Measurements from ENCODE around the gene ADAP1.

Gene ADAP1

GRCh38 chr7:923108-924041 lies 31.1 kb downstream of the ADAP1 start:
- Histone ChIP-seq H3K9me2 (replicated peaks; ENCODE audit: insufficient read depth, low read length) (no peaks in the 10 kb centered on the region), H3K79me2 (ENCODE audit: insufficient read depth, low read length) (no peaks in the 10 kb centered on the region), H3K27me3 (ENCODE audit: low read length) (no peaks in the 10 kb centered on the region), H3K36me3 (ENCODE audit: low read length) (no peaks in the 10 kb centered on the region), H3K4me2 (ENCODE audit: low read depth, low read length, poor library complexity, severe bottlenecking) (peak overlapping the region; percentile 22), H3K27ac (ENCODE audit: low read depth, low read length) (no peak overlapping the region), H3F3A (ENCODE audit: insufficient read depth) (no peaks in the 10 kb centered on the region), H3K9me3 (ENCODE audit: insufficient read depth, low read length) (no peaks in the 10 kb centered on the region), H3K9ac (ENCODE audit: low read length) (peak overlapping the region; percentile 22; the same call in 1 of the 2 replicates), H3K4me3 (ENCODE audit: insufficient read depth, low read length, poor library complexity, severe bottlenecking) (no peak overlapping the region), H4K20me1 (ENCODE audit: low read depth, low read length) (no peaks in the 10 kb centered on the region), H2AFZ (ENCODE audit: low read depth, low read length, severe bottlenecking) (peak overlapping the region; percentile 7)
- no peak for TF ChIP-seq EZH2phosphoT487 (conservative IDR thresholded peaks at IDR 0.05; ENCODE audit: low read length)
- TF ChIP-seq, protein P1, sequence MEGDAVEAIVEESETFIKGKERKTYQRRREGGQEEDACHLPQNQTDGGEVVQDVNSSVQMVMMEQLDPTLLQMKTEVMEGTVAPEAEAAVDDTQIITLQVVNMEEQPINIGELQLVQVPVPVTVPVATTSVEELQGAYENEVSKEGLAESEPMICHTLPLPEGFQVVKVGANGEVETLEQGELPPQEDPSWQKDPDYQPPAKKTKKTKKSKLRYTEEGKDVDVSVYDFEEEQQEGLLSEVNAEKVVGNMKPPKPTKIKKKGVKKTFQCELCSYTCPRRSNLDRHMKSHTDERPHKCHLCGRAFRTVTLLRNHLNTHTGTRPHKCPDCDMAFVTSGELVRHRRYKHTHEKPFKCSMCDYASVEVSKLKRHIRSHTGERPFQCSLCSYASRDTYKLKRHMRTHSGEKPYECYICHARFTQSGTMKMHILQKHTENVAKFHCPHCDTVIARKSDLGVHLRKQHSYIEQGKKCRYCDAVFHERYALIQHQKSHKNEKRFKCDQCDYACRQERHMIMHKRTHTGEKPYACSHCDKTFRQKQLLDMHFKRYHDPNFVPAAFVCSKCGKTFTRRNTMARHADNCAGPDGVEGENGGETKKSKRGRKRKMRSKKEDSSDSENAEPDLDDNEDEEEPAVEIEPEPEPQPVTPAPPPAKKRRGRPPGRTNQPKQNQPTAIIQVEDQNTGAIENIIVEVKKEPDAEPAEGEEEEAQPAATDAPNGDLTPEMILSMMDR (IDR thresholded peaks at IDR 0.05; ENCODE audit: insufficient read depth, low read length, poor library complexity, severe bottlenecking), result no peak

- Histone ChIP-seq H3K9ac (ENCODE audit: low read length) (peak overlapping the region; percentile 22; the same call in 1 of the 2 replicates), H3K4me3 (ENCODE audit: insufficient read depth, low read length, poor library complexity, severe bottlenecking) (no peak overlapping the region)
- TF ChIP-seq EZH2phosphoT487 (conservative IDR thresholded peaks at IDR 0.05; ENCODE audit: low read length), result no peak
- TF ChIP-seq, protein P1 (IDR thresholded peaks at IDR 0.05; ENCODE audit: insufficient read depth, low read length, poor library complexity, severe bottlenecking), result no peak
Measured at GRCh38 chr7:922334-923107, 32.0 kb downstream of the ADAP1 start.

GRCh38 chr7:921581-922333 lies 32.7 kb downstream of the ADAP1 start:
- Histone ChIP-seq H3K27me3 (ENCODE audit: low read length) (no peaks in the 10 kb centered on the region), H4K20me1 (ENCODE audit: low read depth, low read length) (no peaks in the 10 kb centered on the region), H3K27ac (ENCODE audit: low read depth, low read length) (no peak overlapping the region), H2AFZ (ENCODE audit: low read depth, low read length, severe bottlenecking) (no peak overlapping the region), H3K79me2 (ENCODE audit: insufficient read depth, low read length) (no peaks in the 10 kb centered on the region), H3K4me2 (ENCODE audit: low read depth, low read length, poor library complexity, severe bottlenecking) (no peak overlapping the region), H3K9me2 (replicated peaks; ENCODE audit: insufficient read depth, low read length) (no peaks in the 10 kb centered on the region), H3K9ac (ENCODE audit: low read length) (no peak overlapping the region), H3K4me3 (ENCODE audit: insufficient read depth, low read length, poor library complexity, severe bottlenecking) (no peak overlapping the region), H3K36me3 (ENCODE audit: low read length) (no peaks in the 10 kb centered on the region), H3F3A (ENCODE audit: insufficient read depth) (no peaks in the 10 kb centered on the region), H3K9me3 (ENCODE audit: insufficient read depth, low read length) (no peaks in the 10 kb centered on the region)
- no peak for TF ChIP-seq EZH2phosphoT487 (conservative IDR thresholded peaks at IDR 0.05; ENCODE audit: low read length)
- TF ChIP-seq, protein P1 (IDR thresholded peaks at IDR 0.05; ENCODE audit: insufficient read depth, low read length, poor library complexity, severe bottlenecking), result no peak

More at GRCh38 chr7:922334-923107, 32.0 kb downstream of the ADAP1 start:
- H3K9me2 ChIP-seq (replicated peaks; ENCODE audit: insufficient read depth, low read length), result no peaks in the 10 kb centered on the region
- H3K9me3 ChIP-seq (ENCODE audit: insufficient read depth, low read length), result no peaks in the 10 kb centered on the region
- peak overlapping the region; percentile 22 for H3K4me2 ChIP-seq (ENCODE audit: low read depth, low read length, poor library complexity, severe bottlenecking)
- no peaks in the 10 kb centered on the region for H3K36me3 ChIP-seq (ENCODE audit: low read length)
- no peaks in the 10 kb centered on the region for H3K79me2 ChIP-seq (ENCODE audit: insufficient read depth, low read length)
- no peaks in the 10 kb centered on the region for H3K27me3 ChIP-seq (ENCODE audit: low read length)
- no peak overlapping the region for H3K27ac ChIP-seq (ENCODE audit: low read depth, low read length)
- no peak overlapping the region for H2AFZ ChIP-seq (ENCODE audit: low read depth, low read length, severe bottlenecking)
- H4K20me1 ChIP-seq (ENCODE audit: low read depth, low read length), result no peaks in the 10 kb centered on the region
- no peaks in the 10 kb centered on the region for H3F3A ChIP-seq (ENCODE audit: insufficient read depth)
